IPS-18c (cell line): ENCODE results near the gene HCN4.
"Not testable (repeated sequence)": the region's sequence is repeated elsewhere in the genome, so short reads cannot be mapped to it uniquely, and the experiment has no call there.

Experiments
- H3K4me3 ChIP-seq: 2 replicates; pipeline ENCODE4 v1.7.0; 2013; ENCODE audit warnings: low read depth, mild to moderate bottlenecking, low read length, moderate library complexity; ENCODE audit not compliant: insufficient read depth
- H3K9me3 ChIP-seq: one replicate; pipeline ENCODE4 v1.6.1; 2013; ENCODE audit warnings: mild to moderate bottlenecking, low read length, moderate library complexity; ENCODE audit not compliant: control insufficient read depth, insufficient read depth

The HCN4 gene

GRCh38 chr15:73321496-73322450 is 47.0 kb downstream of the HCN4 start:
- no peaks in the 10 kb centered on the region for H3K9me3 ChIP-seq
- no peak overlapping the region for H3K4me3 ChIP-seq

DNA sequence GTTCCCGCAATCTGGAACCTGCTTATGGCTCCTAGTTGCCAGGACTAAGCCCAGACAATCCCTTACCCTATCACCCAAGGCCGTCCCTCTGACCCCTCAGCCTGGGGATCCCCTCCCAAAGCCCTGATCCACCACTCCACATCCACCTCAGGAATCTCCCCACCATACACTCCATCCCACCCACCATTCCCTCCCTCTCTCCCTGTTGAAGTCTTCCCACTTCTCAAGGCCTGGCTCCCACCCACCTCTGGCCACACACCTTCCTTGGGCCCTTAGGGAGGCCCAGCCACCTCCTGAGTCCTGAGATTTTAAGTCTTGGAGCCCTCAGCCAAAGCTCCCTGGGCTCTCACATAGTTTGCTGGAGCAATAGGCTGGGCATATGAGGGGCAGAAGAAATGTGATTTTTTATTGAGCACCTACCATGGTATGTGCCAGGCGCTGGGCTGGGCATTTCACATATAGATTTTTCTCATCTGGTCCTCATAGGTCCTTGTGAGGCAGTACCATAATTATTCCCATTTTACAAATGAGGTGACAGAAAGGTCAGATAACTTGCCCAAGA is 48.1 kb downstream of the HCN4 start:
- Histone ChIP-seq H3K4me3 (no peak overlapping the region), H3K9me3 (no peaks in the 10 kb centered on the region)

DNA sequence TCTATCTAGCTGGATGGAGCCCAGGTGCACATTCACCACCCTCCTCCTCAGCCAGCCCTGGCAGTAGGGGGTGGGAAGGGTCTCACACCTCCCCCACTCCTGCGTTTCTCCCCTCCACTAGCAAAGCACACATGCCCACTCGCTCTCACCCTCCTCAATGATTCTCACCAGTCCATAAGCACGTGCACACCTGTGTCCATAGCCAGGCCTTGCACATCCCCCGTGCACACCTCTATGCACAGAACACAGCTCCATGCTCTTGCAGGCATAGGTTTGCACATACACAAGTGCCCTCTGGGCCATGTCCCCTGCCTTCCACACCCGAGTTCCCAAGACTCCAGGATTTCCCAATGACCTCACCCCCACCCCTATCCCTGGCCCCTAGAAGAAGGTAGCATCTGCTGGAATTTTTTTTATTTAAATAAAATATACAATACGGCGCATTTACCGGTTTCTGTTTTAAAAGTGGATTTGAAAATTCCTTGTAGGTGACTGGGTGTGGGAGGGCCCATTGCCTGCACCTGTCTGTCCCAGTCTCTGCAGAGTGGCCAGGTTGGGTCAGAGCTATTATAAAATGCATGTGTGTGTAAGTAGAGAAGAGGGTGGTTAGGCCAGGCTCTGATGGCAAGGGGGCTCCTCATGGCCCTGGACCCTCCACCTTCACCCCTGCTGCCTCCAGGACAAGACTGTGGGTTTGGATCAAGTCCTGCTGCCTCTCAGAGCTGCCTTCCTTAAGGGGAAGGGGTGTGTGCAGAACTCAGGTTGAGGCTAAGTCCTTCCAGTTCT is 49.1 kb downstream of the HCN4 start:
- H3K4me3 ChIP-seq = no peak overlapping the region
- H3K9me3 ChIP-seq = no peaks in the 10 kb centered on the region

- H3K4me3 ChIP-seq = no peak overlapping the region
- H3K9me3 ChIP-seq = no peaks in the 10 kb centered on the region
Observed at GRCh38 chr15:73318463-73319351, 50.1 kb downstream of the HCN4 start.

DNA sequence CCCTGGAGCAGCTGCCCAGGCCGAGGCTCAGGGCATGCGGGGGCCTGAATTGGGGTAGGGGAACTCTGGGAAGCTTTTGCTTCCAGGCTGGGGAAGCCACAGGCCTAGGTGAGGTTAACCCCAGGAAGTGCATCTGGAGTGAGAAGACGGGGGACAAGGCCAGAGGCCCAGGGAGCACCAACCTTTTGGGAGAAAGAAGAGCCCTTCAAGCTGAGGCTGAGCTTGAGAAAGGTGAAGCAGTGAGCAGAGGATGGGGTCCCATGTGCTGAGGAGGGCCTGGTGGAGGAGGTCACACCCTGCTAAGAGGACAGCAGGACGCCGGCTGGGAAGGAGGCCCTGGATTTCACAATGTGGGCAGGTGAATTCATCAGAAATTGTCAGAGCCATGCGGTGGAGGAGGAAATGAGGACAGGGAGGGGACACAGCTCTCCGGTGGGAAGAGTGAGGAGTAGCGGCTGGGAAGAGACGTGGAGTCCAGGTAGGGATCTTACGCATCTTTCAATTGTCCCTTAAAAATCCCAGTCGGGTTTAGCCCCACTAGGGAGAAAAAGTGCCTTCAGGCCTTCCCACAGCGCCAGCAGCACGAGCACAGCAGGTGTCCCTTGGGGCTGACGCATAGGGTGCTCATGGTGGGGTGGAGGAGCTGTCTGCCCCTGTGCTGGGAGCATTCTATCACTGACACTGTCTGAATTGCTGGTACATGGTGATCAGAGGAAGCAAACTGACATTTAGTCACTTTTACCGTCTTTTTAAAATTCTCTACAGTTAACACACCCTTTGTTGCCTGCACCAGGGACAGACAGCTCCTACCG is 50.9 kb downstream of the HCN4 start:
- no peaks in the 10 kb centered on the region for H3K9me3 ChIP-seq
- no peak overlapping the region for H3K4me3 ChIP-seq

DNA sequence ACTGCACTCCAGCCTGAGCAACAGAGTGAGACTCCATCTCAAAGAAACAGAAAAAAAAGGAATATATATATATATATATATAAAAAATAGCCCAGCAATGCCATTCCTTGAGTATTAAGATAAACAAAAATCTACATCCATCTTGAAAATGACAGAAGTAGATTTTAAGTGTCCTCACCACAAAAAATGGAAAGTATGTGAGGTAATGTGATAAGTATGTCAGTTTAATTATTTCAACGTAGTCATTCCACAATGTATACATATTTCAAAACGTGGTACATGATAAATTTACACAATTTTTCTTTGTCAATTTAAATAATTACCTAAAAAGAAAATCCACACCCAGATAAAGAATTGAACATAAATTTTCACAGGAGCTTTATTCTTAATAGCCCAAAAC is 54.9 kb downstream of the HCN4 start:
- Histone ChIP-seq H3K9me3 (no peaks in the 10 kb centered on the region), H3K4me3 (no peak overlapping the region)

DNA sequence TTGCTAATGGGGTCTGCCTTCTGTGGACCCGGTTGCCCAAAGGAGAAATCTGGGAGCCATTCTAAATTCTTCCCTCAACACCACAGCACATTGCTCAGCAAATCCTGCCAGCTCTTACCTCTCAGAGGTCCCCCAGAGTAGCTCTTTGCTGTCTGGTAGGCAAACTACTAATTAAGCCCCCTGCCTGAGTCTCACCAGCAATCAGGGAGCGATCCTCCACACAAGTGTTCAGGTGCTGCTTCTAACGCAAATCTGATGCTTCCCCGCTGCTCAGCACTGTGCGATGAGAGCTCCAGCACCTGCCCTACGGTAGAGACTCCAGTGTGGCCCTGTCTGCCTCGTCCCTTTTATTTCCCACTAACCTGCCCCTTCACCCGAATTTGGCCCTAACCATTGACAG is 60.5 kb downstream of the HCN4 start:
- H3K9me3 ChIP-seq = no peaks in the 10 kb centered on the region
- no peak overlapping the region for H3K4me3 ChIP-seq

GRCh38 chr15:73305331-73306211 is 63.2 kb downstream of the HCN4 start:
- Histone ChIP-seq H3K4me3 (no peak overlapping the region; the same call in 1 of the 2 replicates), H3K9me3 (no peaks in the 10 kb centered on the region)

- Histone ChIP-seq H3K9me3 (no peaks in the 10 kb centered on the region), H3K4me3 (no peak overlapping the region)
Observed at GRCh38 chr15:73303636-73304035, 65.1 kb downstream of the HCN4 start.

DNA sequence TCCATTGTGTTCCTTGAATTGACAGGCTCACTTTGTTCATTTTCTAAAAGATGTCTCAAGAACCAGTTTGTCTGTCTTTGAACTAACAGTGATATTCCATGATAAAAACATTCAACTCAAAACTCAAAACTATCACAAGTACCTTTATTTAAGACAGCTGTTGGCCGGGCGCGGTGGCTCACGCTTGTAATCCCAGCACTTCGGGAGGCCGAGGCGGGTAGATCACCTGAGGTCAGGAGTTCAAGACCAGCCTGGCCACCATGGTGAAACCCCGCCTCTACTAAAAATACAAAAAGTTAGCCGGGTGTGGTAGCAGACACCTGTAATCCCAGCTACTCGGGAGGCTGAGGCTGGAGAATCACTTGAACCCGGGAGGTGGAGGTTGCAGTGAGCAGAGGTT is 68.5 kb downstream of the HCN4 start:
- not testable (repeated sequence) for H3K9me3 ChIP-seq, H3K4me3 ChIP-seq

- H3K4me3 ChIP-seq = no peak overlapping the region
- no peaks in the 10 kb centered on the region for H3K9me3 ChIP-seq
Observed at GRCh38 chr15:73298522-73299245, 70.1 kb downstream of the HCN4 start.

GRCh38 chr15:73296609-73297353 is 72.0 kb downstream of the HCN4 start:
- no peak overlapping the region for H3K4me3 ChIP-seq

DNA sequence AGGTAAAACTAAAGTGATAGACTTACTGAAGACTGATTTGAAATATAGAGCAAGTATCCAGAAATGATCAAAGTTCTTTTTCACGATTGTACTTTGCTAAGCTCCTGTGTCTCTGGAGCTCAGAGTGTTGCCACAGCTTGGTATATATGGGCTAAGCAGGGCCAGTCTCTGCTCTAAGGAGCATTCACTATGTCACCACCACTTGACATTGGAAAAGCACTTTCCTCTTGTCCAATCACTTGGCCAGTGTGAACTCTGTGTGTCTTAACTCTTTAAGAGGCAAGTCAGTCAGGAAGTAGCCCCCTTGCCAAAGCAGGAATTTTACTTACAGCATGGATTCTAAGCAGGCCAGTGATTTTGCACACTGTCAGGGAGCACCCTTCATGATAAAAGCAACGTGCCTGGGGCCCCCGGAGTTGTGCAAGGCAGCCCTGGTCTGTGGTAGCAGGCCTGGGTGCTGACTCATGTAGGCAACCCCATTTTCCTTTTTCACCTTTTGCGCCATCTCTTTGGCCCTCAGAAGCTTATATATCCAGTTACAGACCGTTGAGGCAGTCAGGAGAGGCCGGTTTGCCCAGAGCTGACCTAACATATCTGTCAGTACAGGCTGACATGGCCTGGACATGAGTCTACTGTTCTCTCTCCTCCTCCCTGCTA is 73.0 kb downstream of the HCN4 start:
- Histone ChIP-seq H3K9me3 (no peaks in the 10 kb centered on the region), H3K4me3 (no peak overlapping the region)

More at GRCh38 chr15:73296609-73297353, 72.0 kb downstream of the HCN4 start:
- H3K9me3 ChIP-seq = no peaks in the 10 kb centered on the region

DNA sequence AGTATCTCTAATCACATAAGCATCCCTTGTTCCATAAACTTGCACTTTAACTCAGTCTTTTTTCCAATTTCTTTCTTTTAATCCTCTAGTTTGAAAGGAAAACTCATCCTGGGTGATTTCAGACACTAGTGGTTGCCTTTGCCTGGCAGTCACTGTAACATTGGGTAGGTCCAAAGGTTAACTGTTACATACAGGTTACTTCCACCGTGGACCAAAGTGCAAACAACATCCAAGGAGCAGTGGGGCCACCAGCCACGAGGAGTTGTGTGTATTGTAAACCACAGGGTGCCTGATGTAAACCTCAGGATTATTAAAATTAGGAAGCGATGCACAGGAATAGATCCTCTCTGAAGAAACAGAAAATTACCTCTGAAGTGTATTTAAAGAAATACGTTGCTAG is 75.0 kb downstream of the HCN4 start:
- Histone ChIP-seq H3K9me3 (no peaks in the 10 kb centered on the region), H3K4me3 (no peak overlapping the region)
